ENCODE results near the gene MADD.

Gene MADD

GRCh38 chr11:47253660-47254059 lies 16.3 kb upstream of the MADD start:
- DNase-seq: no peak

- DNase-seq: no peak
These were observed 15.5 kb upstream of the MADD start for GRCh38 chr11:47254386-47254785.

GRCh38 chr11:47256374-47256773 lies 13.6 kb upstream of the MADD start:
- no peak for DNase-seq

- no peak for DNase-seq
These were observed 12.8 kb upstream of the MADD start for GRCh38 chr11:47257177-47257516.

GRCh38 chr11:47257517-47258316 lies 12.2 kb upstream of the MADD start, which contains the start of gene NR1H3:
NR1H3 (plus strand) TSS chr11:47257996; CDS start chr11:47259217, 1,221 bp downstream.
- DNase-seq: no peak

GRCh38 chr11:47258317-47258902 lies 11.5 kb upstream of the MADD start:
- DNase-seq: no peak

- DNase-seq: peak; percentile 39
These were observed 10.5 kb upstream of the MADD start for GRCh38 chr11:47259232-47259977.

- no peak for DNase-seq
These were observed 9.6 kb upstream of the MADD start for GRCh38 chr11:47260366-47260765.

GRCh38 chr11:47261291-47261800 lies 8.6 kb upstream of the MADD start:
- DNase-seq: no peak

GRCh38 chr11:47264119-47264518 lies 5.8 kb upstream of the MADD start:
- DNase-seq: no peak

- no peak for DNase-seq
These were observed 5.4 kb upstream of the MADD start for GRCh38 chr11:47264521-47264920.

- DNase-seq: no peak
These were observed 2.1 kb upstream of the MADD start for GRCh38 chr11:47267876-47268275.

- DNase-seq: no peak
These were observed 1.4 kb upstream of the MADD start for GRCh38 chr11:47268448-47269001.

GRCh38 chr11:47269002-47269828 lies 718 bp upstream of the MADD start:
- peak; percentile 86 for DNase-seq

GRCh38 chr11:47270331-47271271 lies 668 bp downstream of the MADD start:
- peak; percentile 30 for DNase-seq

GRCh38 chr11:47271328-47271727 lies 1.4 kb downstream of the MADD start:
- no peak for DNase-seq

- DNase-seq: no peak
These were observed 2.2 kb downstream of the MADD start for GRCh38 chr11:47271961-47272661.

- no peak for DNase-seq
These were observed 2.8 kb downstream of the MADD start for GRCh38 chr11:47272706-47273105.

- no peak for DNase-seq
These were observed 4.7 kb downstream of the MADD start for GRCh38 chr11:47274495-47275235.

GRCh38 chr11:47276923-47277322 lies 7.0 kb downstream of the MADD start:
- DNase-seq: no peak

Measured in stimulated activated CD4-positive, alpha-beta T cell treated with anti-CD3 and anti-CD28 coated beads, Interleukin-1b, Interleukin-23, amount 100 ng/mL, for 48 hours (primary cell).